DND-41 (cell line): ENCODE data around the gene CARD14.

Experiments
- ATAC-seq: fragments of 200-7000 bp; cut with Tn5 transposase; 3 replicates; pipeline ENCODE4 v1.9.1; 2021; ENCODE audit warnings: low read depth; ENCODE audit not compliant: insufficient read depth
- DNase-seq: peaks from one replicate; pipeline ENCODE4 v3.0.0-alpha.2; 2020
- H2AFZ ChIP-seq: 2 replicates; pipeline ENCODE4 v1.6.0; 2012; ENCODE audit warnings: low read depth, low read length
- H3K27ac ChIP-seq: 2 replicates; pipeline ENCODE4 v1.5.1; 2012; ENCODE audit warnings: low read length, inconsistent platforms
- H3K27me3 ChIP-seq: fragments of 200-600 bp; sonication (generic); 2 replicates; pipeline ENCODE4 v1.6.0; 2012; ENCODE audit warnings: low read length, mild to moderate bottlenecking, inconsistent platforms; ENCODE audit not compliant: insufficient read depth, poor library complexity
- H3K36me3 ChIP-seq: 2 replicates; pipeline ENCODE4 v1.5.1; 2012; ENCODE audit warnings: low read length, inconsistent platforms; ENCODE audit not compliant: insufficient read depth
- H3K4me1 ChIP-seq: 2 replicates; pipeline ENCODE4 v1.5.1; 2012; ENCODE audit warnings: mild to moderate bottlenecking, low read length; ENCODE audit not compliant: insufficient read depth
- H3K4me2 ChIP-seq: 2 replicates; pipeline ENCODE4 v1.6.0; 2012; ENCODE audit warnings: mild to moderate bottlenecking, moderate library complexity, low read length, inconsistent platforms; ENCODE audit not compliant: insufficient read depth
- H3K4me3 ChIP-seq, 2 experiments: fragments of 200-600 bp in 1 of 2; shearing (Covaris generic) in 1 of 2; 2 replicates each; pipeline ENCODE4 v1.5.1; 2012 to 2016; ENCODE audit warnings: inconsistent platforms in 2 of 2, low read length in 2 of 2, mild to moderate bottlenecking in 2 of 2, low read depth in 1 of 2, moderate library complexity in 1 of 2
- H3K79me2 ChIP-seq: 2 replicates; pipeline ENCODE4 v1.6.0; 2012; ENCODE audit warnings: low read length, inconsistent platforms; ENCODE audit not compliant: insufficient read depth
- H3K9ac ChIP-seq: 2 replicates; pipeline ENCODE4 v1.6.0; 2012; ENCODE audit warnings: low read depth, mild to moderate bottlenecking, inconsistent platforms, low read length, moderate library complexity
- H3K9me3 ChIP-seq: 2 replicates; pipeline ENCODE4 v1.5.1; 2012; ENCODE audit warnings: low read length, moderate library complexity, mild to moderate bottlenecking, inconsistent platforms; ENCODE audit not compliant: insufficient read depth, severe bottlenecking
- H4K20me1 ChIP-seq: 2 replicates; pipeline ENCODE4 v1.6.0; 2012; ENCODE audit warnings: low read length; ENCODE audit not compliant: insufficient read depth
- CTCF ChIP-seq: IDR thresholded peaks from 2 replicates; pipeline ENCODE4 v1.5.1; 2012; ENCODE audit warnings: borderline replicate concordance, low read length, moderate library complexity, mild to moderate bottlenecking; ENCODE audit not compliant: poor library complexity, severe bottlenecking; ENCODE audit errors: extremely low read depth
- EZH2 ChIP-seq: IDR thresholded peaks from 3 replicates; pipeline ENCODE4 v1.6.1; 2012; ENCODE audit warnings: borderline replicate concordance, low read depth, mild to moderate bottlenecking, moderate library complexity, low read length, inconsistent platforms; ENCODE audit not compliant: severe bottlenecking

Gene CARD14

GRCh38 chr17:80217703-80218362, 48.0 kb downstream of the CARD14 start:
- no peak for ATAC-seq
- Histone ChIP-seq H3K27ac (no peak overlapping the region), H3K9me3 (no peaks in the 10 kb centered on the region), H3K9ac (no peak overlapping the region), H3K36me3 (no peaks in the 10 kb centered on the region), H4K20me1 (peaks cover 32% of the 10 kb centered on the region), H3K4me3 (no peak overlapping the region), H3K4me1 (peaks cover 19% of the 10 kb centered on the region), H3K79me2 (no peaks in the 10 kb centered on the region), H2AFZ (no peak overlapping the region), H3K27me3 (no peaks in the 10 kb centered on the region), H3K4me2 (no peak overlapping the region)
- DNase-seq, result no peak
- TF ChIP-seq CTCF (no peak), EZH2 (no peak)

GRCh38 chr17:80218391-80218790, 48.6 kb downstream of the CARD14 start:
- Histone ChIP-seq H4K20me1 (peaks cover 32% of the 10 kb centered on the region), H3K9me3 (no peaks in the 10 kb centered on the region), H3K79me2 (no peaks in the 10 kb centered on the region), H3K36me3 (no peaks in the 10 kb centered on the region), H3K4me2 (no peak overlapping the region), H3K27ac (no peak overlapping the region), H3K9ac (no peak overlapping the region), H2AFZ (no peak overlapping the region), H3K4me3 (no peak overlapping the region), H3K4me1 (peaks cover 19% of the 10 kb centered on the region), H3K27me3 (no peaks in the 10 kb centered on the region)
- TF ChIP-seq EZH2 (no peak), CTCF (no peak)
- DNase-seq, result no peak
- no peak for ATAC-seq

GRCh38 chr17:80219013-80219762, 49.4 kb downstream of the CARD14 start:
- H3K27ac ChIP-seq, result no peak overlapping the region
- no peaks in the 10 kb centered on the region for H3K9me3 ChIP-seq
- DNase-seq (peak; percentile 95), ATAC-seq (peak; percentile 98)
- H2AFZ ChIP-seq, result no peak overlapping the region
- H3K9ac ChIP-seq, result no peak overlapping the region
- no peaks in the 10 kb centered on the region for H3K36me3 ChIP-seq
- peaks cover 32% of the 10 kb centered on the region for H4K20me1 ChIP-seq
- H3K4me1 ChIP-seq, result peaks cover 19% of the 10 kb centered on the region
- TF ChIP-seq CTCF (no peak), EZH2 (no peak)
- no peak overlapping the region for H3K4me3 ChIP-seq
- no peaks in the 10 kb centered on the region for H3K27me3 ChIP-seq
- H3K79me2 ChIP-seq, result no peaks in the 10 kb centered on the region
- H3K4me2 ChIP-seq, result peak overlapping the region; percentile 51; the same call in 1 of the 2 replicates
